ENCODE measurements around the gene RPP30. TPM values are rescaled to one million over a fixed set of nuclear protein-coding genes. Genes with fewer than 3 reads are reported as not detected.

The RPP30 gene
- total and polyA plus RNA-seq, 2 of the 13 experiments (the other 11 are each of a cell fraction or from before 2014, with no cell fraction given): 27.1 to 65.0 TPM

- Histone ChIP-seq H3K4me3 (replicated peaks in 1 of 3; ENCODE audit: insufficient read depth in 1 of 3, low read depth in 2 of 3, low read length in 3 of 3) (peak overlapping the region; percentile 9 to 47 (median 37); a peak in 4 of 6 replicates), H3K27ac (ENCODE audit: extremely low read length, insufficient read depth, low read length) (peak overlapping the region; percentile 90), H3K27me3 (ENCODE audit: control insufficient read depth in 1 of 2, insufficient read depth in 2 of 2, low read length in 2 of 2) (no peaks in the 10 kb centered on the region), H3K4me1 (ENCODE audit: insufficient read depth, low read length) (peaks cover 64% of the 10 kb centered on the region), H3K4me2 (ENCODE audit: low read depth, low read length) (peak overlapping the region; percentile 78), H3K36me3 (replicated peaks in 1 of 2; ENCODE audit: control insufficient read depth in 1 of 2, insufficient read depth in 2 of 2, low read length in 2 of 2) (no peaks in the 10 kb centered on the region), H4K20me1 (ENCODE audit: insufficient read depth, low read length) (no peaks in the 10 kb centered on the region), H3K9me3 (ENCODE audit: low read length) (no peaks in the 10 kb centered on the region), H3K79me2 (ENCODE audit: insufficient read depth, low read length) (no peaks in the 10 kb centered on the region), H3K9ac (ENCODE audit: insufficient read depth, low read depth, low read length) (peak overlapping the region; percentile 61), H2AFZ (ENCODE audit: low read length) (no peak overlapping the region)
- WGBS (ENCODE audit: low lambda C conversion rate): 30% methylated on average over 5 of the region's 5 CpGs
- POLR2A ChIA-PET: interaction anchor here (2.4 to 3.0 kb wide), 2 partner anchors 8 to 18 kb away, joined by 11 to 41 read pairs; partner anchors contain the start of gene ANKRD1
- in situ Hi-C loops (cut with HindIII; ENCODE audit: extremely low pct_ligation_motif_present, low pct_unique_long_range_greater_than_20kb): no loop called here
- BruUV-seq (replicated peaks): no TSS peak
- CTCF ChIA-PET (ENCODE audit: low intra/inter-chr PET ratio, low total read pairs): no interaction called here
- peak; percentile 91 for ATAC-seq
- peak; percentile 86 for DNase-seq (ENCODE audit: low spot score)
- intact Hi-C loops (cut with micrococcal nuclease; ENCODE audit: unreplicated experiment): no loop called here
- FAIRE-seq: no peak
- TF ChIP-seq ATM (IDR thresholded peaks at IDR 0.05; ENCODE audit: borderline replicate concordance): no peak
- no peak for TF ChIP-seq NR2F6 (IDR thresholded peaks at IDR 0.05)
- 0 out of 2 replicates have a peak, but pooled peaks have one; percentile 8 for TF ChIP-seq NR2F6 (CRISPR knock-in tag; IDR thresholded peaks at IDR 0.05)
- TF ChIP-seq FOXP4 (CRISPR knock-in tag; IDR thresholded peaks at IDR 0.05): peak; percentile 15; the same call in 1 of the 2 replicates
- TF ChIP-seq SMARCE1 (IDR thresholded peaks at IDR 0.05; ENCODE audit: borderline replicate concordance): no peak
- peak; percentile 30; the same call in 1 of the 2 replicates for TF ChIP-seq SOX5 (CRISPR knock-in tag; IDR thresholded peaks at IDR 0.05; ENCODE audit: borderline replicate concordance)
- TF ChIP-seq ZFP82 (CRISPR knock-in tag; IDR thresholded peaks at IDR 0.05; ENCODE audit: borderline replicate concordance): no peak
- no peak for TF ChIP-seq NAIF1 (CRISPR knock-in tag; IDR thresholded peaks at IDR 0.05; ENCODE audit: borderline replicate concordance)
- TF ChIP-seq HNF4A (CRISPR knock-in tag; IDR thresholded peaks at IDR 0.05): peak; percentile 18; the same call in 1 of the 2 replicates
- TF ChIP-seq ZNF878 (CRISPR knock-in tag; IDR thresholded peaks at IDR 0.05): no peak
- TF ChIP-seq ZNF263 (CRISPR knock-in tag; IDR thresholded peaks at IDR 0.05): no peak
- 0 out of 2 replicates have a peak, but pooled peaks have one; percentile 7 for TF ChIP-seq ZNF605 (CRISPR knock-in tag; IDR thresholded peaks at IDR 0.05)
- TF ChIP-seq DDIT3 (CRISPR knock-in tag; IDR thresholded peaks at IDR 0.05): no peak
- no peak for TF ChIP-seq FOXA1 (IDR thresholded peaks at IDR 0.05)
- TF ChIP-seq FOXA1 (CRISPR knock-in tag; IDR thresholded peaks at IDR 0.05): 0 out of 2 replicates have a peak, but pooled peaks have one; percentile 32
- TF ChIP-seq FOSL2 (CRISPR knock-in tag; IDR thresholded peaks at IDR 0.05): peak; percentile 14; the same call in 1 of the 2 replicates
- TF ChIP-seq ZFYVE20 (CRISPR knock-in tag; IDR thresholded peaks at IDR 0.05; ENCODE audit: borderline replicate concordance, low read depth): no peak
- 0 out of 2 replicates have a peak, but pooled peaks have one; percentile 27 for TF ChIP-seq KAT8 (CRISPR knock-in tag; IDR thresholded peaks at IDR 0.05)
- no peak for TF ChIP-seq ZNF770 (CRISPR knock-in tag; IDR thresholded peaks at IDR 0.05)
- TF ChIP-seq EP300 (IDR thresholded peaks at IDR 0.05; ENCODE audit: low read depth in 2 of 2, low read length in 2 of 2): peak in 1 of 2 experiments; percentile 51; a peak in 1 of 4 replicates
- TF ChIP-seq EP300 (CRISPR knock-in tag; IDR thresholded peaks at IDR 0.05; ENCODE audit: borderline replicate concordance): no peak
- TF ChIP-seq GATAD2A (CRISPR knock-in tag; IDR thresholded peaks at IDR 0.05): no peak
Measured at GRCh38 chr10:90930070-90930837, 58.5 kb downstream of the RPP30 start.

Data from HepG2 (cell line).